H1 (cell line): ENCODE data around the gene JADE3.

ENCODE experiments used
- POLR2A ChIP-seq, 2 experiments: IDR thresholded peaks; 1 replicate in 1 of 2; 2 replicates in 1 of 2; pipeline ENCODE4 v1.6.1; 2011; ENCODE audit warnings: low read depth in 2 of 2, low read length in 2 of 2, mild to moderate bottlenecking in 2 of 2; ENCODE audit errors: control extremely low read depth in 1 of 2
- SP1 ChIP-seq: IDR thresholded peaks from 2 replicates; pipeline ENCODE4 v1.6.1; 2011; ENCODE audit warnings: low read depth, low read length
- YY1 ChIP-seq: IDR thresholded peaks from 2 replicates; pipeline ENCODE4 v1.6.1; 2011; ENCODE audit warnings: low read depth, mild to moderate bottlenecking, low read length

DNA sequence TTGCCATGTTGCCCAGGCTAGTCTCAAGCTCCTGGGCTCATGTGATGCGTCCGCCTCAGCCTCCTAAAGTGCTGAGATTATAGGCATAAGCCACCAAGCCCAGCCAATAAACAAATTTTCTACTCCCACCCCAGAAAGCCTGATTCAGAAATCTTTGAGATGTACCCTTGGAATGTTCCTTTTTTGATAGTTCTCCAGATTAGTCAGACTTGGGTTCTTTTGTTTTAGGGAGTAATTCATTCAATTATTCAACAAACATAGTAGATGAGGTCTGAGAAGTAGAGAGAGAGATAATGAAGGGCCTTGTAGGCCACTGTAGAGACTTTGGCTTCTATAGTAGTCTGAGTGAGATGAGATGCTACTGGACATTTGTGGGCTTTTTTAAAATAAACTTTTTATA, 47.6 kb upstream of the JADE3 start:
- TF ChIP-seq POLR2A (IDR thresholded peaks at IDR 0.05; ENCODE audit: control extremely low read depth in 1 of 2, low read depth in 2 of 2, low read length in 2 of 2) (no peak), YY1 (no peak), SP1 (no peak)
